ENCODE results near the gene CD44.

- TF ChIP-seq CTCF (IDR thresholded peaks at IDR 0.05) (no peak), POLR2A (IDR thresholded peaks at IDR 0.05) (no peak)
Measured at GRCh38 chr11:35218956-35219355, 80.0 kb downstream of the CD44 start.
